ENCODE results near the gene HNRNPAB. TPM values are rescaled to one million over a fixed set of nuclear protein-coding genes. Genes with fewer than 3 reads are reported as not detected.

Gene HNRNPAB
- total RNA-seq, 1 experiment from 2014 or later: 408 TPM

- H3K27me3 ChIP-seq (replicated peaks; ENCODE audit: insufficient read depth, low read depth, low read length, poor library complexity): no peaks in the 10 kb centered on the region
- no peak overlapping the region for H3K27ac ChIP-seq (ENCODE audit: low read depth, low read length, poor library complexity, severe bottlenecking)
- peaks cover 9% of the 10 kb centered on the region for H3K36me3 ChIP-seq (ENCODE audit: insufficient read depth, low read length, poor library complexity, severe bottlenecking)
- POLR2A ChIA-PET (ENCODE audit: low non-redundant PET): interaction anchor here (0.6 kb wide), 1 partner anchor 20 kb away, joined by 3 read pairs; no protein-coding TSS in a partner anchor
- CTCF ChIA-PET: no interaction called here
- TF ChIP-seq, protein P1, sequence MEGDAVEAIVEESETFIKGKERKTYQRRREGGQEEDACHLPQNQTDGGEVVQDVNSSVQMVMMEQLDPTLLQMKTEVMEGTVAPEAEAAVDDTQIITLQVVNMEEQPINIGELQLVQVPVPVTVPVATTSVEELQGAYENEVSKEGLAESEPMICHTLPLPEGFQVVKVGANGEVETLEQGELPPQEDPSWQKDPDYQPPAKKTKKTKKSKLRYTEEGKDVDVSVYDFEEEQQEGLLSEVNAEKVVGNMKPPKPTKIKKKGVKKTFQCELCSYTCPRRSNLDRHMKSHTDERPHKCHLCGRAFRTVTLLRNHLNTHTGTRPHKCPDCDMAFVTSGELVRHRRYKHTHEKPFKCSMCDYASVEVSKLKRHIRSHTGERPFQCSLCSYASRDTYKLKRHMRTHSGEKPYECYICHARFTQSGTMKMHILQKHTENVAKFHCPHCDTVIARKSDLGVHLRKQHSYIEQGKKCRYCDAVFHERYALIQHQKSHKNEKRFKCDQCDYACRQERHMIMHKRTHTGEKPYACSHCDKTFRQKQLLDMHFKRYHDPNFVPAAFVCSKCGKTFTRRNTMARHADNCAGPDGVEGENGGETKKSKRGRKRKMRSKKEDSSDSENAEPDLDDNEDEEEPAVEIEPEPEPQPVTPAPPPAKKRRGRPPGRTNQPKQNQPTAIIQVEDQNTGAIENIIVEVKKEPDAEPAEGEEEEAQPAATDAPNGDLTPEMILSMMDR (conservative IDR thresholded peaks at IDR 0.05; ENCODE audit: low read depth, low read length): no peak
- no peak for TF ChIP-seq EZH2 (IDR thresholded peaks at IDR 0.05; ENCODE audit: borderline replicate concordance, low read depth, low read length, poor library complexity, severe bottlenecking)
- intact Hi-C loops (cut with micrococcal nuclease; ENCODE audit: unreplicated experiment): no loop called here
- no peaks in the 10 kb centered on the region for H3K9me3 ChIP-seq (ENCODE audit: low read depth, low read length, poor library complexity, severe bottlenecking)
- no TSS peak for BruUV-seq (replicated peaks)
- no peak for DNase-seq (ENCODE audit: low spot score)
- H3K4me1 ChIP-seq (ENCODE audit: insufficient read depth, low read length, poor library complexity, severe bottlenecking): peaks cover 7% of the 10 kb centered on the region
- H3K4me3 ChIP-seq (ENCODE audit: low read depth, low read length, poor library complexity, severe bottlenecking): peak overlapping the region; percentile 92
Measured at GRCh38 chr5:178230879-178231538, 26.7 kb downstream of the HNRNPAB start.

DNA sequence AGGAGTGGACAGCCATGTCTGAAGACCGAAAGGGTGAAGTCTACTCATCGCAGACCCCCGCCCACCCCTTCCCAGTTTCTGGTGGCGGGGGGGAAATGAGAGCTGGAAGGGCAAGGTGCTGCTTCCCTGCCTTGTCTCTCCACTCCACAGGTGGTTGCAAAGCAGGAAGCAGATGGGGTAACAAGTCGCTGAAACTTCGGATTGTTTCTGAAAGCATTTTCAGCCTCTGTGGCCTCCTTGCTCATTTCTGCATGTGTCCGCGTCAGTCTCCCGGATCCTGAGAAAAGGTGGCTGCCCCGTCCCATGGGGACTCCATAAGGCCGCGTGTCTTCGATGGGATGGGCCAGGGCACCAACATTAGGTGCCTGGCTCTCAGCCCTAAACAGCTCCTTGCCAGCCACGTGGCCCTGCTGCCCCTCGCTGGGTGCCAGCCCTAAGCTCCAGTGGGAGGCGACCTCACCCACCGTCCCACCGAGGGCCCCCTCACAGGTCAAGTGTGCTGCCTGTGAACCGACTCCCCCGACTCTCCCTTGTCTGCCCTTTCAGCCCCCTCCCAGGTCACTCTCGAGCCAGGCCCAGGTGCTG is 27.3 kb downstream of the HNRNPAB start:
- H3K4me3 ChIP-seq (ENCODE audit: low read depth, low read length, poor library complexity, severe bottlenecking): peak overlapping the region; percentile 92
- no peaks in the 10 kb centered on the region for H3K27me3 ChIP-seq (replicated peaks; ENCODE audit: insufficient read depth, low read depth, low read length, poor library complexity)
- POLR2A ChIA-PET (ENCODE audit: low non-redundant PET): no interaction called here
- peak overlapping the region; percentile 95 for H3K27ac ChIP-seq (ENCODE audit: low read depth, low read length, poor library complexity, severe bottlenecking)
- BruUV-seq (replicated peaks): TSS peak; percentile 26
- H3K4me1 ChIP-seq (ENCODE audit: insufficient read depth, low read length, poor library complexity, severe bottlenecking): peaks cover 7% of the 10 kb centered on the region
- peaks cover 9% of the 10 kb centered on the region for H3K36me3 ChIP-seq (ENCODE audit: insufficient read depth, low read length, poor library complexity, severe bottlenecking)
- no peaks in the 10 kb centered on the region for H3K9me3 ChIP-seq (ENCODE audit: low read depth, low read length, poor library complexity, severe bottlenecking)
- no peak for DNase-seq (ENCODE audit: low spot score)
- TF ChIP-seq EZH2 (IDR thresholded peaks at IDR 0.05; ENCODE audit: borderline replicate concordance, low read depth, low read length, poor library complexity, severe bottlenecking): no peak
- TF ChIP-seq, protein P1 (conservative IDR thresholded peaks at IDR 0.05; ENCODE audit: low read depth, low read length): no peak
- intact Hi-C loops (cut with micrococcal nuclease; ENCODE audit: unreplicated experiment): no loop called here
- CTCF ChIA-PET: no interaction called here

- H3K27ac ChIP-seq (ENCODE audit: low read depth, low read length, poor library complexity, severe bottlenecking): peak within 1 kb of the TSS; percentile 95
- peaks cover 9% of the 10 kb centered on the region for H3K36me3 ChIP-seq (ENCODE audit: insufficient read depth, low read length, poor library complexity, severe bottlenecking)
- TF ChIP-seq EZH2 (IDR thresholded peaks at IDR 0.05; ENCODE audit: borderline replicate concordance, low read depth, low read length, poor library complexity, severe bottlenecking): no peak
- TF ChIP-seq, protein P1 (conservative IDR thresholded peaks at IDR 0.05; ENCODE audit: low read depth, low read length): no peak
- H3K9me3 ChIP-seq (ENCODE audit: low read depth, low read length, poor library complexity, severe bottlenecking): no peaks in the 10 kb centered on the region
- POLR2A ChIA-PET (ENCODE audit: low non-redundant PET): no interaction called here
- peaks cover 7% of the 10 kb centered on the region for H3K4me1 ChIP-seq (ENCODE audit: insufficient read depth, low read length, poor library complexity, severe bottlenecking)
- CTCF ChIA-PET: interaction anchor here (0.6 kb wide), 1 partner anchor 268 kb away, joined by 8 read pairs; no protein-coding TSS in a partner anchor
- no peaks in the 10 kb centered on the region for H3K27me3 ChIP-seq (replicated peaks; ENCODE audit: insufficient read depth, low read depth, low read length, poor library complexity)
- peak; percentile 68 for DNase-seq (ENCODE audit: low spot score)
- intact Hi-C loops (cut with micrococcal nuclease; ENCODE audit: unreplicated experiment): no loop called here
- no TSS peak for BruUV-seq (replicated peaks)
- peak within 1 kb of the TSS; percentile 92 for H3K4me3 ChIP-seq (ENCODE audit: low read depth, low read length, poor library complexity, severe bottlenecking)
Measured at GRCh38 chr5:178232124-178232919, 28.0 kb downstream of the HNRNPAB start, which contains the start of gene PHYKPL. PHYKPL (minus strand) TSS chr5:178232802; CDS start chr5:178232550, 252 bp downstream.

All from A673 (cell line).